GM21825 (cell line): ENCODE data around the gene CNTNAP3B.
"Not testable (repeated sequence)": the region's sequence is repeated elsewhere in the genome, so short reads cannot be mapped to it uniquely, and the experiment has no call there.

Experiments
- ATAC-seq: cut with Tn5 transposase; IDR thresholded peaks from one replicate; pipeline ENCODE4 v1.9.1; 2021; ENCODE audit warnings: mild to moderate bottlenecking, moderate library complexity; ENCODE audit not compliant: unreplicated experiment

CNTNAP3B gene

GRCh38 chr9:42129073-42129729 lies at the start of gene CNTNAP3B:
Gene CNTNAP3B, minus strand, starts transcription at chr9:42129426. Its CDS starts 332 bp downstream, at chr9:42129094.
- ATAC-seq = not testable (repeated sequence)

- ATAC-seq = not testable (repeated sequence)
Measured at GRCh38 chr9:42160299-42160698, 31.1 kb upstream of the CNTNAP3B start.

GRCh38 chr9:42127056-42127841 lies 2.0 kb downstream of the CNTNAP3B start:
- not testable (repeated sequence) for ATAC-seq

GRCh38 chr9:42121007-42121406 lies 8.2 kb downstream of the CNTNAP3B start:
- ATAC-seq = not testable (repeated sequence)

- ATAC-seq = not testable (repeated sequence)
Measured at GRCh38 chr9:42095929-42096328, 33.3 kb downstream of the CNTNAP3B start.

GRCh38 chr9:42084559-42084952 lies 44.7 kb downstream of the CNTNAP3B start:
- not testable (repeated sequence) for ATAC-seq

- not testable (repeated sequence) for ATAC-seq
Measured at GRCh38 chr9:42083877-42084558, 45.2 kb downstream of the CNTNAP3B start.

- not testable (repeated sequence) for ATAC-seq
Measured at GRCh38 chr9:42080376-42080775, 48.9 kb downstream of the CNTNAP3B start.

- ATAC-seq = not testable (repeated sequence)
Measured at GRCh38 chr9:42074868-42075267, 54.4 kb downstream of the CNTNAP3B start.

- ATAC-seq = not testable (repeated sequence)
Measured at GRCh38 chr9:42071026-42071425, 58.2 kb downstream of the CNTNAP3B start.

- not testable (repeated sequence) for ATAC-seq
Measured at GRCh38 chr9:42070035-42070799, 59.0 kb downstream of the CNTNAP3B start.

- ATAC-seq = not testable (repeated sequence)
Measured at GRCh38 chr9:42053874-42054273, 75.4 kb downstream of the CNTNAP3B start.

GRCh38 chr9:42050701-42051100 lies 78.5 kb downstream of the CNTNAP3B start:
- ATAC-seq = not testable (repeated sequence)

- not testable (repeated sequence) for ATAC-seq
Measured at GRCh38 chr9:42044422-42045010, 84.7 kb downstream of the CNTNAP3B start.

GRCh38 chr9:42033541-42033940 lies 95.7 kb downstream of the CNTNAP3B start:
- ATAC-seq = not testable (repeated sequence)

- ATAC-seq = not testable (repeated sequence)
Measured at GRCh38 chr9:42020639-42021038, 108.6 kb downstream of the CNTNAP3B start.

GRCh38 chr9:42018220-42018922 lies 110.9 kb downstream of the CNTNAP3B start:
- ATAC-seq = not testable (repeated sequence)

- ATAC-seq = not testable (repeated sequence)
Measured at GRCh38 chr9:42014317-42014716, 114.9 kb downstream of the CNTNAP3B start.

- ATAC-seq = not testable (repeated sequence)
Measured at GRCh38 chr9:41991607-41992006, 137.6 kb downstream of the CNTNAP3B start.

- not testable (repeated sequence) for ATAC-seq
Measured at GRCh38 chr9:41980271-41980670, 149.0 kb downstream of the CNTNAP3B start.
